ENCODE results near the gene UCP2.

DNA sequence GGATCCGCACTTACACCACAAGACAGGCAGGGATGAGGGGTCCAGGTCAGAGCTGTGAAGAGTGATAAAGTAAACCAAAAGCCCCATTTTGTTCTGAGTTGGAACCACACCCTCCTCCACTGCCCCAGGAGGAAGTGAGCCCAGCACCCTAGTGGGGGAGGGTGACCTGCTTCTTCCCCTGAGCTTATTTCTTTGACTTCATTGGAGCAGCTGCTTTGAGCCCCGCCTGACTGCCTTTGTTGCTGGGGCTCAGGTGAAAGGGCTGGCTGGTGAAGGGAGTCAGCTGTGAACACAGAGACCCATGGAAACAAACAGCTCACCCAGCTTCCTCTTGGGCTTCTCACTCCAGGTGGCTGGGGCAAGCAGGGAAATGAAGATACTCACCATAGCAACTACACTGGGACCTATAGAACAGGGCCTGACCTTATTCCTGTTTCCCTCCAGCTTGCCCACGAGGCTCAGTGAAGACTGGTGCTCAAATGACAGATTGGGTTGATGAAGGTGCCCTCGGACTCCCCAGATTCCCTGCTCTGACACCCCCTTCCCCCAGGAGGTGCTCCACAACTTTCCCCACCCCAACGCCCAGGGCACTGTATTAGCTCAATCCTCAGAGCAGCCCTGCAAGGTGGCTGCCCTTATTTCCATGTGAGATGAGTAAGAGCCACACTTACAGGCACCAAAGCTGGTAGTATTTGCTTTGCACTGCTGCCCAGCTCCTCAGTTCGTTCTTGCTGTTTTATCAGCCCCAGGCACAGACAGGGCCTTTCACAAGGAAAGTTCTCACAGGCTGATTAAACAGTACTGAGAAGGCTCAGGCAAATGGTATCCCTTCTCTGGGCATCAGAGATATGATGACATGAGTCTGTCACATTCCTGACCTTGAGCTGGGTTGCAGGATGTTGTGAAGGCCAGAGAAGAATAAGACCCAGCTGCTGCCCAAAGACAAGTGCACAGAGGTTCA is 2.4 kb downstream of the UCP2 start:
- TF ChIP-seq CTCF (IDR thresholded peaks at IDR 0.05), result no peak
- peak in 1 of 2 donors; percentile 31 for TF ChIP-seq POLR2AphosphoS5 (IDR thresholded peaks at IDR 0.05)
- TF ChIP-seq EP300 (IDR thresholded peaks at IDR 0.05), result no peak
- TF ChIP-seq POLR2A (IDR thresholded peaks at IDR 0.05), result peak in 1 of 4 donors; percentile 49

Data from upper lobe of left lung (tissue), 4 donors.